IMR-90 (cell line): ENCODE results near the gene SHROOM3.

ENCODE experiments used
- BHLHE40 ChIP-seq: fragments of 150-350 bp; IDR thresholded peaks from 2 replicates; pipeline ENCODE4 v1.6.1; 2016; ENCODE audit warnings: mild to moderate bottlenecking, low read depth, low read length
- CEBPB ChIP-seq: IDR thresholded peaks from 2 replicates; pipeline ENCODE4 v1.6.1; 2012; ENCODE audit warnings: low read depth, low read length, improper control_type of control experiment
- CHD1 ChIP-seq: IDR thresholded peaks from 2 replicates; pipeline ENCODE4 v1.6.1; 2012; ENCODE audit warnings: low read depth, low read length, improper control_type of control experiment
- CTCF ChIP-seq: conservative IDR thresholded peaks from 2 replicates; pipeline ENCODE4 v1.5.1; 2012; ENCODE audit warnings: mild to moderate bottlenecking, low read depth, low read length, improper control_type of control experiment
- FOS ChIP-seq: fragments of 150-350 bp; IDR thresholded peaks from 2 replicates; pipeline ENCODE4 v1.6.1; 2016; ENCODE audit warnings: low read depth, low read length
- MAFK ChIP-seq: IDR thresholded peaks from 2 replicates; pipeline ENCODE4 v1.6.1; 2012; ENCODE audit warnings: low read depth, low read length, improper control_type of control experiment
- MAZ ChIP-seq: IDR thresholded peaks from 2 replicates; pipeline ENCODE4 v1.6.1; 2012; ENCODE audit warnings: low read depth, mild to moderate bottlenecking, low read length, improper control_type of control experiment, moderate library complexity, borderline replicate concordance
- MXI1 ChIP-seq: IDR thresholded peaks from 2 replicates; pipeline ENCODE4 v1.6.1; 2012; ENCODE audit warnings: low read depth, mild to moderate bottlenecking, low read length, moderate library complexity, borderline replicate concordance
- POLR2A ChIP-seq: IDR thresholded peaks from 2 replicates; pipeline ENCODE4 v1.6.1; 2012; ENCODE audit warnings: mild to moderate bottlenecking, low read depth, low read length
- RAD21 ChIP-seq: IDR thresholded peaks from 2 replicates; pipeline ENCODE4 v1.6.1; 2012; ENCODE audit warnings: low read length, improper control_type of control experiment
- RFX5 ChIP-seq: IDR thresholded peaks from 2 replicates; pipeline ENCODE4 v1.8.0; 2012; ENCODE audit warnings: low read depth, mild to moderate bottlenecking, low read length, moderate library complexity
- SMC3 ChIP-seq: fragments of 150-350 bp; IDR thresholded peaks from 2 replicates; pipeline ENCODE4 v1.6.1; 2016; ENCODE audit warnings: low read depth, mild to moderate bottlenecking, antibody characterized with exemption, low read length, moderate library complexity
- USF2 ChIP-seq: fragments of 150-350 bp; IDR thresholded peaks from 2 replicates; pipeline ENCODE4 v1.6.1; 2017; ENCODE audit warnings: mild to moderate bottlenecking, antibody characterized with exemption, low read length, low read depth

GRCh38 chr4:76589402-76589801 lies 154.4 kb downstream of the SHROOM3 start:
- TF ChIP-seq POLR2A: no peak
- TF ChIP-seq CTCF: no peak
- no peak for TF ChIP-seq BHLHE40
- no peak for TF ChIP-seq CEBPB
- no peak for TF ChIP-seq RFX5
- TF ChIP-seq USF2: no peak
- no peak for TF ChIP-seq MAFK
- TF ChIP-seq RAD21: no peak
- TF ChIP-seq MXI1: no peak
- TF ChIP-seq CHD1: no peak
- TF ChIP-seq FOS: no peak
- no peak for TF ChIP-seq SMC3
- TF ChIP-seq MAZ: no peak
